MM.1S (cell line): ENCODE measurements around the gene TPM2.

Experiments
- CTCF ChIP-seq: fragments of 300-600 bp; sonication (generic); IDR thresholded peaks from 2 replicates; pipeline ENCODE4 v1.5.1; 2016; ENCODE audit warnings: antibody characterized with exemption, low read length, mixed read lengths
- EZH2 ChIP-seq: fragments of 300-600 bp; sonication (generic); optimal IDR thresholded peaks from 2 replicates; pipeline ENCODE3; 2017; ENCODE audit warnings: low read depth, mild to moderate bottlenecking, antibody characterized with exemption, low read length, mixed read lengths
- EZH2phosphoT487 ChIP-seq: fragments of 300-600 bp; sonication (generic); IDR thresholded peaks from 2 replicates; pipeline ENCODE4 v1.6.1; 2018; ENCODE audit warnings: antibody characterized with exemption, low read length

- TF ChIP-seq CTCF (peak; percentile 37), EZH2 (no peak), EZH2phosphoT487 (no peak)
Observed at GRCh38 chr9:35664531-35665470, 24.9 kb downstream of the TPM2 start, which contains the start of gene ARHGEF39.
